CD4-positive, alpha-beta T cell treated with Interleukin-17A for 1 hour (primary cell): ENCODE results near the gene CAMTA2.
"Not testable (repeated sequence)": the region's sequence is repeated elsewhere in the genome, so short reads cannot be mapped to it uniquely, and the experiment has no call there.

Experiments used
- DNase-seq: peaks from one replicate; pipeline ENCODE4 v3.0.0-alpha.2; 2020

The CAMTA2 gene

GRCh38 chr17:4945176-4945943, 42.1 kb downstream of the CAMTA2 start:
- peak; percentile 78 for DNase-seq

DNA sequence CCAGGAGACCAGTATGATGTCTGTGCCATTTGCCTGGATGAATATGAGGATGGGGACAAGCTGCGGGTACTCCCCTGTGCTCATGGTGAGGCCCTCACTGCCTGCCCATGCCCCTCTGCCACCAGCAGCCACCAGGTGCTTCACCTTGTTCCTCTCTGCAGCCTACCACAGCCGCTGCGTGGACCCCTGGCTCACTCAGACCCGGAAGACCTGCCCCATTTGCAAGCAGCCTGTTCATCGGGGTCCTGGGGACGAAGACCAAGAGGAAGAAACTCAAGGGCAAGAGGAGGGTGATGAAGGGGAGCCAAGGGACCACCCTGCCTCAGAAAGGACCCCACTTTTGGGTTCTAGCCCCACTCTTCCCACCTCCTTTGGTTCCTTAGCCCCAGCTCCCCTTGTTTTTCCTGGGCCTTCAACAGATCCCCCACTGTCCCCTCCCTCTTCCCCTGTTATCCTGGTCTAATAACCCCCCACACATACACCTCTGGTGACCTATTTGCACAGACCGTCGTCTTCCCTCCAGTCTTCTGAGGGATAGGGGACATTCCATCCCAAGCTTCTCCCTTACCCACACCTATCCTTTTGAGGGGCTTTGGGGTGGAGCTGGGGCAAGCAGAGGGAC, 42.8 kb downstream of the CAMTA2 start:
- DNase-seq: no peak

- peak; percentile 77 for DNase-seq
Measured at GRCh38 chr17:4944163-4944553, 43.3 kb downstream of the CAMTA2 start.

DNA sequence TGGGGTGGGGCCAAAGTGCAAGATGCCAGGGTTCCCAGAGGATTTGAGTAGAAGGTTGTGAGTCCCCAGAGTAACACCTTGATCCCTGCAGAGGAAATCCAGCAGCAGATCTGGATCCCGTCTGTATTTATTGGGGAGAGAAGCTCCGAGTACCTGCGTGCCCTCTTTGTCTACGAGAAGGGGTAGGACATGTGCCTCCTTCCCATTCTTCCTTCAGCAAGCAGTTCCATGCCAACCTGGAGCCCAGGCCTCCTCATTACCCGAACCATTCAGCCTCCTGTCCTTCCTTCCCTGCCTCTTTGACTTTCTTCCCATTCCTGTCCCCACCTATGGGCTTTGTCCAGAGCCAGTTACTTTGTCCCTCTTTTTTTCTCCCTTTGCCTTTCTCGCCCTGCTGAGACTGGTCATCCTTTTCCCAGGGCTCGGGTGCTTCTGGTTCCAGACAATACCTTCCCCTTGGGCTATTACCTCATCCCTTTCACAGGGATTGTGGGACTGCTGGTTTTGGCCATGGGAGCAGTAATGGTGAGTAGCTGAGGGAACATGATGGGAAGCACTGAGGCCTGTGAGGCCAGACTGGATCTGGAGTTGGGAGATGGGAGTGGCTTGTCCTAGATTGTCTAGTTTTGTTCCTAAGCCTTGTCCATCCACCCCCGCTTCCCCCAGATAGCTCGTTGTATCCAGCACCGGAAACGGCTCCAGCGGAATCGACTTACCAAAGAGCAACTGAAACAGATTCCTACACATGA, 44.5 kb downstream of the CAMTA2 start:
- no peak for DNase-seq

DNA sequence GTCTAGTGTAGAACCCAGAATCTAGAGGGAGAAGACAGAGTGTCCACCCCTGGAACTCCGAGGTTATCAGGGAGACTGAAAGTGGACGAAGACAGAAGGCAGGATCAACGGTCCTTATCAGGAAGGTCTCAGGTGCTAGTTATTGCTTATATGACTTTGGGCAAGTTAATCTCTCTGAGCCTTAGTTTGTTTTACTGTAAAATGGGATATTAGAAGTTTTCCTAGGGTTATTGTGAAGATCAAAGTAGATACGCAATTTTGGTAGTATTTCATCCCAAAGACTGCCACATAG, 46.2 kb downstream of the CAMTA2 start:
- no peak for DNase-seq

DNA sequence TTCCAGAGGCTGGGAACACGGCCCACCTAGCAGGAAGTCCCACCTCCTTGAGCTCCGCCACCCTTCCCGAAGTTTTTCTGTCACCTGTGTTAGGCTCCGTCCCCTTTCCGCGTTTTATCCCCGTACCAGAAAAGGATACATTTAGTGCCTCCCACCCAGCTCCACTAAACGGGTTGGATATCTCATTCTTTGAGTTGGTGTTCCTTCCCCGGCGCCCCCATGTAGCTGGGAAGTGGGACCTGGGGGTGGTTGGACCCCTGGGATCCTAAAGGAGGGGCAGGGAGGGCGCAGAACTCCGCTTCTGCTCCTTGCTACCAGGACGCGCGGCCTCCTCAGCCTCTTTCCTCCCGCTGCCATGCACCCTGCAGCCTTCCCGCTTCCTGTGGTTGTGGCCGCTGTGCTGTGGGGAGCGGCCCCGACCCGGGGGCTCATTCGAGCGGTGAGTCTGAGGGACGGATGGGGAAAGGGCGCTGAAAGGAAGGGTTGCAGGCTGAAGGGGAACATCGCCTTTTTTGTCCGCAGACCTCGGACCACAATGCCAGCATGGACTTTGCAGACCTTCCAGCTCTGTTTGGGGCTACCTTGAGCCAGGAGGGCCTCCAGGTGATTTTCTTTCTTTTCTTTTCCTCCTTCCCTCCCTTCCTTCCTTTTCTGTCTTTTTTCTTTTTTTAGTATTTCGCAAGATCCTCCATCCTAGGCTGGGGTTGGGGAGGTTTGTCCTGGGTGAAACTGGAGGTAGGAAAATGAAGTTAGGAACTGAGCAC, 46.7 kb downstream of the CAMTA2 start:
- DNase-seq: peak; percentile 40

DNA sequence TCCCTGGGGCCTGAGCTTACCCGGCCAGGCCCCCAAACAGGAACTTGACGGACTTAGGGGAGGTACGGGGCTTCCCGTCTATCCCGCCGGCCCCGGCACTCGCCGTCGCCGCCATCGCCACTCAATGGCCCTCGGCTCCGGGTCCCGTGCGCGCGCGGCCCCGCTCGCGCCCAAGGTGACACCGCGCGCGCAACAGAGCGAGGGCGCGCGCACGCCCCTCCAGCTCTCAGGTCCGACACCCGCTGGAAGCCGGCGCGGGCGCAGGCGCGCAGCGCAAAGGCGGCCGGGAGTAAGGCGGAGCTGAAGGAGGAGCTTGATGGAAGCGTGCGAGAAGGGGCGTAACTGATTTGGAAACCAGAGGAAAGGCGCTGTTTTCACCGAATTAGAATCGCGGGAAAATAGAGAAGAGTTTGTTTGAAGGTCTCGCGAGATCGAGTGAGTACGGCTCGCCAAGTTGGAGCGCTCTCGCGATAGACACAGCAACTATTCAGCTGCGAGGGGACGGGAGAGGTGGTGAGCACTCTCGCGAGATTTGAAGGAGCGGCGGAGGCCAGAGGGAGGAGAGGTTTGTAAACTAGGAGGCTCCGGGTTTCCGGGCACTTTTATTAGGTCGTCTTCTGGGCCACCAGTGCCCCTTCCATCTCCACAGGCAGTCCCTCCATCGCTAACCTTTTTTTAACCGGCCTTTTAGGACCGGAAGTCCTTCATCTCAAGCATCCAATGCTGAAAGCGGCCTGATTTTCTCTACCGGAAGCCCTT, 47.5 kb downstream of the CAMTA2 start, which contains the start of the genes RNF167 and SLC25A11:
Gene RNF167, plus strand, starts transcription at position 473 of the 759 bp plus-strand sequence. CDS start 642 bp downstream, outside the sequence.
Gene SLC25A11, minus strand, starts transcription at position 251 of the 759 bp plus-strand sequence. Its CDS starts 136 bp downstream, at position 115.
- DNase-seq: peak; percentile 100

- no peak for DNase-seq
Measured at GRCh38 chr17:4939546-4939795, 48.0 kb downstream of the CAMTA2 start.

- DNase-seq: peak; percentile 11
Measured at GRCh38 chr17:4938688-4939545, 48.6 kb downstream of the CAMTA2 start.

- DNase-seq: no peak
Measured at GRCh38 chr17:4938069-4938491, 49.4 kb downstream of the CAMTA2 start.

DNA sequence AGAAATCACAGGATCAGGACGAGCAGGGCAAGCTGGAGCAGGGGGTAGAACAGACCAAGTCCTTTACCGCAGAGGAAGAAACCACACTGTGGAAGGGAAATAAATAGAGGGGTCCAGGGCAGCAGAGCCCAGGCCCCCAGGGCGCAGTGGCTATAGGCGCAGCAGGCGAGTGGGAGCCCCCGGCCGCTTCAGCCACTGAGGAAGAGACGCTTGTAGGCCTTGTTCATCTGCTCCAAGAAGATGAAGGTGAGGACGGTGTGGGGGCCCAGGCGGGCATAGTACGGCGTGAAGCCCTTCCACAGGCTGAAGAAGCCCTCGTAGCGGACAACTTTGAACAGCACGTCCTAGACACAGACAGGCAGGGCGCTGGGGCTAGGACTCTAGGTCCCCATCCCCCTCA, 49.9 kb downstream of the CAMTA2 start:
- DNase-seq: no peak

DNA sequence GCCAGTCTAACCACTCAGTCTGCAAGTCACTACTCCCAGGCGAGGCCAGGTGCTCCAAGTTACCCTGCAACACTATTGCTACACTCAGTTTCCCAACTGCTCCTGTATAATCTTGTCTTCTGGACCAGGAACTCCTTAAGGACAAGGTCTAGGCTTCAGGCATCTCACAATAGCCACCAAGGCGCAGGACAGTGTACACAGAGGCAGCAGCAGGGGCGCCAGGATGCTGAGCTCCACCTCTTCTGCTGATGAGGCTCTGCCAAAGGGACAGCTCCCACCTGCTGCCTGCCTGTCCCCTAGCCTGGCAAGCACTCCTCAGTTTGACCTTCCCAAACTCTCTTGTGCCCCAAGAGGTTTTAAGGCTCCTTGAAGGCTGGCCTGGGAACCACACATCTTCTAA, 51.0 kb downstream of the CAMTA2 start:
- DNase-seq: no peak

- DNase-seq: no peak
Measured at GRCh38 chr17:4935650-4936049, 51.8 kb downstream of the CAMTA2 start.

- DNase-seq: peak; percentile 26
Measured at GRCh38 chr17:4934173-4934979, 53.1 kb downstream of the CAMTA2 start.

- no peak for DNase-seq
Measured at GRCh38 chr17:4933646-4934045, 53.8 kb downstream of the CAMTA2 start.

- no peak for DNase-seq
Measured at GRCh38 chr17:4932756-4933155, 54.7 kb downstream of the CAMTA2 start.

GRCh38 chr17:4931963-4932362, 55.5 kb downstream of the CAMTA2 start, which contains the start of gene GP1BA:
GP1BA (plus strand) TSS chr17:4932277; CDS start chr17:4932605, 328 bp downstream.
- no peak for DNase-seq

- DNase-seq: no peak
Measured at GRCh38 chr17:4928881-4929280, 58.6 kb downstream of the CAMTA2 start.

GRCh38 chr17:4926577-4927335, 60.7 kb downstream of the CAMTA2 start:
- DNase-seq: not testable (repeated sequence)

GRCh38 chr17:4921320-4921719, 66.2 kb downstream of the CAMTA2 start:
- no peak for DNase-seq
